Measurements from ENCODE around the gene MRC1. TPM values are rescaled to one million over a fixed set of nuclear protein-coding genes. Genes with fewer than 3 reads are reported as not detected.
"Not testable (repeated sequence)": the region's sequence is repeated elsewhere in the genome, so short reads cannot be mapped to it uniquely, and the experiment has no call there.

The MRC1 gene
- total RNA-seq, 1 donor from 2014 or later: 0.11 TPM

DNA sequence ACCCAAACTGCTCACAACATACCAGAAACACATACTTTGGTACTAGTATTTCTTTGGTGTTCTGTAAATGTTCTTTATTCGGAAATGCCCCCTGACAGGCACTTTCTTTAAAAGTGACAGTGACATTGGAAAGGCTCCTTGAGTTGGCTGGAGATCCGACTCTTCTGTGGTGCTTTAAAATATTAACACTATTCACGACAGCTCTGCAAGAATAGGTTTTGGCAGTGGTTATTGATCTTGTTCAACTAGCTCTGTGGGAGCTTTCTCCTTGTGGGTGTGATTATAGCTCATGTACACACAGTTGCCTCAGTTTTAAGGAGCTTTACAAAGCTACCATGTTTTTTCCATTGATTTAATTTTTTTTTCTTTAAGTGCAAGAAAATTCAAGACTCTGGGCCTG is 112.2 kb downstream of the MRC1 start:
- DNase-seq (no peak), ATAC-seq (ENCODE audit: low read depth) (no peak)
- Mint-ChIP-seq H3K27me3 (no peaks in the 10 kb centered on the region), H3K36me3 (ENCODE audit: low read depth) (no peaks in the 10 kb centered on the region), H3K4me3 (no peak overlapping the region), H3K27ac (no peak overlapping the region), H3K9me3 (no peaks in the 10 kb centered on the region), H3K4me1 (no peaks in the 10 kb centered on the region)
- TF ChIP-seq, protein P1, sequence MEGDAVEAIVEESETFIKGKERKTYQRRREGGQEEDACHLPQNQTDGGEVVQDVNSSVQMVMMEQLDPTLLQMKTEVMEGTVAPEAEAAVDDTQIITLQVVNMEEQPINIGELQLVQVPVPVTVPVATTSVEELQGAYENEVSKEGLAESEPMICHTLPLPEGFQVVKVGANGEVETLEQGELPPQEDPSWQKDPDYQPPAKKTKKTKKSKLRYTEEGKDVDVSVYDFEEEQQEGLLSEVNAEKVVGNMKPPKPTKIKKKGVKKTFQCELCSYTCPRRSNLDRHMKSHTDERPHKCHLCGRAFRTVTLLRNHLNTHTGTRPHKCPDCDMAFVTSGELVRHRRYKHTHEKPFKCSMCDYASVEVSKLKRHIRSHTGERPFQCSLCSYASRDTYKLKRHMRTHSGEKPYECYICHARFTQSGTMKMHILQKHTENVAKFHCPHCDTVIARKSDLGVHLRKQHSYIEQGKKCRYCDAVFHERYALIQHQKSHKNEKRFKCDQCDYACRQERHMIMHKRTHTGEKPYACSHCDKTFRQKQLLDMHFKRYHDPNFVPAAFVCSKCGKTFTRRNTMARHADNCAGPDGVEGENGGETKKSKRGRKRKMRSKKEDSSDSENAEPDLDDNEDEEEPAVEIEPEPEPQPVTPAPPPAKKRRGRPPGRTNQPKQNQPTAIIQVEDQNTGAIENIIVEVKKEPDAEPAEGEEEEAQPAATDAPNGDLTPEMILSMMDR (IDR thresholded peaks at IDR 0.05): no peak
- CTCF ChIA-PET: no interaction called here
- POLR2A ChIA-PET: no interaction called here
- intact Hi-C loops (cut with micrococcal nuclease): no loop called here

DNA sequence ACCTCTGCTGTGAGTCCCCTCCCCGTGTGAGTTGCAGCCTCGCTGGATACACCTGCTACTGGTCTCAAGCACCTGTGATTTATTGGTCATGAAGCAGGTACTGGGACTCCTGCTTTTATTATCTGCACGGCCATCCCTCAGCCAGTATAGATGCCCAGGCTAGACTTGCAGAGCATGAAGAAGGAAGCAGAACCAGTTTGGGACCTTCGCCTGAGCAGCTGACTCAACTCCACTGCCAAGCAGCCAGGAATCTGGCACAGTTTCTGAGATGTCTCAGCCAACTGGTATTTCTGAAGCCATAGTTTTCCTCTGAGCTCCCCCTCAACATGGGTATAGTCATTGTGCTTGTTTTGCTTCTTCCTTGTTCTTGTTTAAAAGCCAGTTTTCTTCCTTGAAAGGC is 114.6 kb downstream of the MRC1 start:
- POLR2A ChIA-PET: no interaction called here

DNA sequence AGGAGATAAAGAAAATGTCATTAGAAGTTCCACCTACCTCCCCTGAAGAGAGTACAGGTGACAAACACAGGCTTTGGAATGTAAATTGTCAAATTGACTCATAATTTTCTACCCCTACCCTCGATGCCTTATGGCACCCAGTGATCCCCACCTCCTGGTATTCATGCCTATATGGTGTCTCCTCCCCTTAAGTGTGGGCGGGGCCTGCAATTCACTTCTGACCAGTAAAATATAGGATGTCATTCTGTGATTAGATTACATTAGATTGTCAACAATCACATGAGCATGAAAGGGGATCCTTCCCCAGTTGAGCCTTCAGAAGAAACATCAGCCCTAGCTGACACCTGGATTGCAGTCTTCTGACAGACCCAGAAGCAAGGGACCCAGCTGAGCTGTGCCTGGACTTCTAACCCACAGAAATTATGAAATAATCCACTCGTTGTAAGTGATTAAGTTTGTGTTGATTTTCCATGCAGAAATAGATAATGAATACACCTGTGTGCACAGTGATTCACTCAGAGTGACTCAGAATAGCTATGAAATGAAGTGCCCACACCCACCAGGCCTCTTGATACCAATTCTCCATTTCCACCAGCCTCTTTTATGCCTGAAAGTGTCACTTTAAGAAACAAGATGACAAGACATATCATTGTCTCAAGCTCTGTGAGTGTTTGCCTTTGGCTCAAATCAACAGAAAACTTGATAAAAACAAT is 134.0 kb downstream of the MRC1 start:
- Mint-ChIP-seq H3K27ac (no peak overlapping the region), H3K27me3 (no peaks in the 10 kb centered on the region), H3K9me3 (no peaks in the 10 kb centered on the region), H3K4me3 (no peak overlapping the region), H3K4me1 (no peaks in the 10 kb centered on the region), H3K36me3 (ENCODE audit: low read depth) (no peaks in the 10 kb centered on the region)
- ChIA-PET POLR2A (no interaction called here), CTCF (no interaction called here)
- TF ChIP-seq, protein P1 (IDR thresholded peaks at IDR 0.05): no peak
- no peak for DNase-seq
- intact Hi-C loops (cut with micrococcal nuclease): no loop called here
- no peak for ATAC-seq (ENCODE audit: low read depth)

More for the DNA sequence above, 114.6 kb downstream of the MRC1 start:
- no peak for DNase-seq
- Mint-ChIP-seq H3K27me3 (no peaks in the 10 kb centered on the region), H3K27ac (no peak overlapping the region), H3K4me1 (no peaks in the 10 kb centered on the region), H3K4me3 (no peak overlapping the region), H3K9me3 (no peaks in the 10 kb centered on the region), H3K36me3 (ENCODE audit: low read depth) (no peaks in the 10 kb centered on the region)
- ATAC-seq (ENCODE audit: low read depth): no peak
- TF ChIP-seq, protein P1 (IDR thresholded peaks at IDR 0.05): no peak
- intact Hi-C loops (cut with micrococcal nuclease): no loop called here
- CTCF ChIA-PET: no interaction called here

DNA sequence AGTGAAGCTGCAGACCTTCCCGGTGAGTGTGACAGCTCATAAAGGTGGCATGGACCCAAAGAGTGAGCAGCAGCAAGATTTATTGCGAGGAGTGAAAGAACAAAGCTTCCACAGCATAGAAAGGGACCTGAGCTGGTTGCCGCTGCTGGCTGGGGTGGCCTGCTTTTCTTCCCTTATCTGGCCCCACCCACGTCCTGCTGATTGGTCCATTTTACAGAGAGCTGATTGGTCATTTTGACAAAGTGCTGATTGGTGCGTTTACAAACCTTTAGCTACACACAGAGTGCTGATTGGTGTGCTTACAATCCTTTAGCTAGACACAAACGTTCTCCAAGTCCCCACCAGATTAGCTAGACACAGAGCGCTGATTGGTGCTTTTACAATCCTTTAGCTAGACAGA is 141.1 kb downstream of the MRC1 start:
- H3K27ac Mint-ChIP-seq; H3K9me3 Mint-ChIP-seq; H3K4me3 Mint-ChIP-seq; POLR2A ChIA-PET; intact Hi-C loops (cut with micrococcal nuclease); CTCF ChIA-PET; H3K36me3 Mint-ChIP-seq (ENCODE audit: low read depth); H3K27me3 Mint-ChIP-seq; DNase-seq; H3K4me1 Mint-ChIP-seq; ATAC-seq (ENCODE audit: low read depth): not testable (repeated sequence)

DNA sequence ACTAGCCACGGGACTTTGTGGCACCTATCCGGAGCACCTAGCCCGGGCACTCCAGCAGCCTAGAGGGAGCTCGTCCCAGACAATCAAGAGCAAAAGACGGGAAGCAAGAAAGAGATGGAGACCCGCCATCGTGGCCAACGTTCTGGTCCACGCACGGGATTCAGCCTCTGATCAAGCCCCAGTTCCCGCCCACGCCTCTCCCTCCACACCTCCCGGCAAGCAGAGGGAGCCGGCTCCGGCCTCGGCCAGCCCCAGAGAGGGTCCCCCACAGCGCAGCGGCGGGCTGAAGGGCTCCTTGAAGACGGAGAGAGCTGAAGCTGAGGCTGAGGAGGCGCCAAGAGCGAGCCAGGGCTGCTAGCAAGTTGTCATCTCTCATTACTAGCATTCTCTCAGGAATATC is 141.6 kb downstream of the MRC1 start:
- no peak overlapping the region for H3K27ac Mint-ChIP-seq
- POLR2A ChIA-PET: no interaction called here
- TF ChIP-seq, protein P1 (IDR thresholded peaks at IDR 0.05): no peak
- no peak for DNase-seq
- no peaks in the 10 kb centered on the region for H3K9me3 Mint-ChIP-seq
- H3K27me3 Mint-ChIP-seq: no peaks in the 10 kb centered on the region
- no peak overlapping the region for H3K4me3 Mint-ChIP-seq
- no peaks in the 10 kb centered on the region for H3K4me1 Mint-ChIP-seq
- CTCF ChIA-PET: no interaction called here
- intact Hi-C loops (cut with micrococcal nuclease): no loop called here
- no peak for ATAC-seq (ENCODE audit: low read depth)
- no peaks in the 10 kb centered on the region for H3K36me3 Mint-ChIP-seq (ENCODE audit: low read depth)

DNA sequence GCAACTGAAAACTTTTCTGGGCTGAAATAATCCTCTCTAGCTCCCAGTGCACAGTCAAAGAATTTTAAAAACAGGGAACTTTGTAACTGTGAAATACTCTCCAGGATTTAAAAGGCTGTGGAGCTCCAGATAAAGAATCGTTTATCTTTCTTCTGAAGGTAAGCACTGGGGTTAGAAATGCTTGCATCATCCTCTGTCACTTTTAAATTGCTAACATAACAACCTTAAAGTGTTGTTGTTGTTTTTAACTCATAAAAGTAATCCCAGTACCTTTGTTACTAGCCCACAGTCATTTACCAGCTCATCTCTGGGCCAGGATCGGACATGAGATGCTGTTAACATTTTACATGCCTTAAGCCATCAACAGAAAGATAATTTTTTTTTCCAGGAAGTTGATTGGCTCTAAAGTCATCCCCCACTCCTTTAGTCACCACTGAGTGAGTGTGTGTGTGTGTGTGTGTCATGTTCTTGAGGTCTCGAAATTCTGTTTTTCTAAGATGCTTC is 142.8 kb downstream of the MRC1 start, which contains the start of gene SLC39A12:
SLC39A12 (plus strand) TSS at position 51 of the 504 bp plus-strand sequence. CDS start 1,359 bp downstream, outside the sequence.
- no peaks in the 10 kb centered on the region for H3K4me1 Mint-ChIP-seq
- CTCF ChIA-PET: no interaction called here
- no peak within 1 kb of the TSS for H3K27ac Mint-ChIP-seq
- H3K9me3 Mint-ChIP-seq: no peaks in the 10 kb centered on the region
- POLR2A ChIA-PET: no interaction called here
- ATAC-seq (ENCODE audit: low read depth) (no peak), DNase-seq (no peak)
- H3K27me3 Mint-ChIP-seq: no peaks in the 10 kb centered on the region
- intact Hi-C loops (cut with micrococcal nuclease): no loop called here
- no peak within 1 kb of the TSS for H3K4me3 Mint-ChIP-seq
- TF ChIP-seq, protein P1 (IDR thresholded peaks at IDR 0.05): no peak
- no peaks in the 10 kb centered on the region for H3K36me3 Mint-ChIP-seq (ENCODE audit: low read depth)

DNA sequence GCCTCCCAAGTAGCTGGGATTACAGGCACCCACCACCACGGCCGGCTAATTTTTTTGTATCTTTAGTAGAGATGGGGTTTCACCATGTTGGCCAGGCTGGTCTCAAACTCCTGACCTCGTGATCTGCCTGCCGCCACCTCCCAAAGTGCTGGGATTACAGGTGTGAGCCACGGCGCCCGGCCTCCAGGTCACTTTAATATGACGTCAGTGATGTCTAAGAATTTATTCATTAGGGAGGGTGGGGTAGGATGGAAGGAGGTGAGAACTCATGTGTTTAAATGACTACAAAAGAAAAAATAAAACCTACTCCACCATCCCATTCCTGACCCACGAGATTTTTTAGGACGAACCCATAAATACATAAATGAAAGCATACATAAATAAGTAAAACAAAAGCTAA is 145.2 kb downstream of the MRC1 start:
- H3K9me3 Mint-ChIP-seq; DNase-seq; CTCF ChIA-PET; H3K27ac Mint-ChIP-seq; H3K36me3 Mint-ChIP-seq (ENCODE audit: low read depth); POLR2A ChIA-PET; intact Hi-C loops (cut with micrococcal nuclease); ATAC-seq (ENCODE audit: low read depth); H3K4me1 Mint-ChIP-seq; H3K4me3 Mint-ChIP-seq; H3K27me3 Mint-ChIP-seq: not testable (repeated sequence)
